GM12875 (cell line): ENCODE results near the gene SGIP1.

Experiments used
- H3K4me3 ChIP-seq: one replicate; pipeline ENCODE4 v1.5.1; 2011; ENCODE audit warnings: low read depth, low read length, control low read depth
- TF ChIP-seq, protein P1 (sequence below): IDR thresholded peaks from 2 replicates; pipeline ENCODE4 v1.5.1; 2011; ENCODE audit warnings: low read depth, mild to moderate bottlenecking, control low read depth, inconsistent platforms, low read length, moderate library complexity, borderline replicate concordance; ENCODE audit not compliant: insufficient read depth

The SGIP1 gene

DNA sequence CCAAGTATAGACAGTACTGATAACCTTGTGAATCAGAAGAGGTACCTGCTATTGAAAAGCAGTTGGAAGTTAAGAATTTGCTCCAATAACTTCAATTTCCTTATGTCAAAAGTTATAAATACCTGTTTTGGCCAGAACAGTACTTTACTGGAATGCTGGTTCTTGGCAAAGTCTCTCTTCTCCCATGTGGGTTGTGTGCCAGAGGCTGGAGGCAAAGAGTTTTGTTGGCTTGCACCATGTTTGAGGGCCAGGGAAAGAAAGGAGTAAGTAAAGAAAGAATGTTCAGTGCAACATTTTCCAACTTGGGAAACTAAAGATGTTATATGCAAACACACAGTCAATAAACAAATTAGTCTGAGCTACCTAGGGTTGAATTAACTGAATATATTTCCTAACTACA, 151.3 kb downstream of the SGIP1 start:
- no peak overlapping the region for H3K4me3 ChIP-seq
- TF ChIP-seq, protein P1, sequence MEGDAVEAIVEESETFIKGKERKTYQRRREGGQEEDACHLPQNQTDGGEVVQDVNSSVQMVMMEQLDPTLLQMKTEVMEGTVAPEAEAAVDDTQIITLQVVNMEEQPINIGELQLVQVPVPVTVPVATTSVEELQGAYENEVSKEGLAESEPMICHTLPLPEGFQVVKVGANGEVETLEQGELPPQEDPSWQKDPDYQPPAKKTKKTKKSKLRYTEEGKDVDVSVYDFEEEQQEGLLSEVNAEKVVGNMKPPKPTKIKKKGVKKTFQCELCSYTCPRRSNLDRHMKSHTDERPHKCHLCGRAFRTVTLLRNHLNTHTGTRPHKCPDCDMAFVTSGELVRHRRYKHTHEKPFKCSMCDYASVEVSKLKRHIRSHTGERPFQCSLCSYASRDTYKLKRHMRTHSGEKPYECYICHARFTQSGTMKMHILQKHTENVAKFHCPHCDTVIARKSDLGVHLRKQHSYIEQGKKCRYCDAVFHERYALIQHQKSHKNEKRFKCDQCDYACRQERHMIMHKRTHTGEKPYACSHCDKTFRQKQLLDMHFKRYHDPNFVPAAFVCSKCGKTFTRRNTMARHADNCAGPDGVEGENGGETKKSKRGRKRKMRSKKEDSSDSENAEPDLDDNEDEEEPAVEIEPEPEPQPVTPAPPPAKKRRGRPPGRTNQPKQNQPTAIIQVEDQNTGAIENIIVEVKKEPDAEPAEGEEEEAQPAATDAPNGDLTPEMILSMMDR: no peak

DNA sequence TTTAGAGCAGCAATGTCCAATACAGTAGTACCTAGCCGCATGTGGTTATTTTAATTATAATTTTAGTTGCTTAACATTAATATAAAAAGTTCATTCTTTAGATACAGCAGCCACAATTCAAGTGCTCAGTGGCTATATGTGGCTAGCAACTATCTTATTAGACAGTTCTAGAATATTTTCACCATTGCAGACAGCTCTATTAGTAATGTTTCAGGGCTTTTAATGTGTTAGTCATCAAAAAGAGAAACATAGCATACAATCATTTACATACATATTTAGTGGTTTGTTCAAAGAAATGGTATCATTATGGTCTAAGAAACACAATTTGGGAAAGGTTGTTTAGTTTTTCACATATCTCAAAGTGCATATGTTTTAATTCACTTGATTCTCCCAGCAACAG, 151.7 kb downstream of the SGIP1 start:
- TF ChIP-seq, protein P1: no peak
- no peak overlapping the region for H3K4me3 ChIP-seq

DNA sequence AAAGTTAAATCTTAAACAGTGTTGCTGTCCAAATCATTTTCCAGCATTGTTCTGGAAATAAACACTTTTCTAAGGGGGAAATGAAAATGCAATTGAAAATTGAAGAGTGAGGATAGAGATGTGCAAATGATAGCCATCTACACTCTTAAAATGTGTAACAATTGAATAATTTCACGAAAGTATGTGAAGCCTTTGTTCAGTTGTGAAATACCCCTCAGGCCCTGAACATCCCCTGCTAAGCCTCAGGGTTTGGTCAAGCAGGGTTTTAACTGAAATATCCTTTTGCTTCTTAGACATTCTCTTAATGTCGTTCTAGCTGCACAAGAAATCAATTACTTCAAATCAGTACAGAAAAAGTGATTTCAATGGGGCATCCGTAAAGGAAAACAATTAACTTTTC, 152.5 kb downstream of the SGIP1 start:
- TF ChIP-seq, protein P1: no peak
- H3K4me3 ChIP-seq: no peak overlapping the region

DNA sequence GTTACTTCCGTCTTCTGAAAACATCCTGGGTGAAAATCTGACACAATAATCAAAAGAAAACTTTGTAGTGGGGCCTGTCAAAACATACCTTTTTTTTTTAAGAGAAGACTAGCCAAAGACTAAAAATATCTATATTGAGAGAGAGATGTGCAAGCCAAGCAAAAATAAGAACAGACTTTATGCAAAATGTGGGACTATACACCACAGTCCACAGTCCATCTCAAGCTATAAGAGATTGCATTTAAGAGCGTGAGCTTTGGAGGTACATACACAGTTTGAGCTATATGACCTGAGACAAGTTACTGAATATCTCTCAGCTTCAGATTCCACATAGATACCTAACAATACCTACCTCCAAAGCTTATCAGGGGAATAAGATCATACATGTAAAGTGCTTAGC, 153.4 kb downstream of the SGIP1 start:
- TF ChIP-seq, protein P1: no peak
- H3K4me3 ChIP-seq: no peak overlapping the region

DNA sequence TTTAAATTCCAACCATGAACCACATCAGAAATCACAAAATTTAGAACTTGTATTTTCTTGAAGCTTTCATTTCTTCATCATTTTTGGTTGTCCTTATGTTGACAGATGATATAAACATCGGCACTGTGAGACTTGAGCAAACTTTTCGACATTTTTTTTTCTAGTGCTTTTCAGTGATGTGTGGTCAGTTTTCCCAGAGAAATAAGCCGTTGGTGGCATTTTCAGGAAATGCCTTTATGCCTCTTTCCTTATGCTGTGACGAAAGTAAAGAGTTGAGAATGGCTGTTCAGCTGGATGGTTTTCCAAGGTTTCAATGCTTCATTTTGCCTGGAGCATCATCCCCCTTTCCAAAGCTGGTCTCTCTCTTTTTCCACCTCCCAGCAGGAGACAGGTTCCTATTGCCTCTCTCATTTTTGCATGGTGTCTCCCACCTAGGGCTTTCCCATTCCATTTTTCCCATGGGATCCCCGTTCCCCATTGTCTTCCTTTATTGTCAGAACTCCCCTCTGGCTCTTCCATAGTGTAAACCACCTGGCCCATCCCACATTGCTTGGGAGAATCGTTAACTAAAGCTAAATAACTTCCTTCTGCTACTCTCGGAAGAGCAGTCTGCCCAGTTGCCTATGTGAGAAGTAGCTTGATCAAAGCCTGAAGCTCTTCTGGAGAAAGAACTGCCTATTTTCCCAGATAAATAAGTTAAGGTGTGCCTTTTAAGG, 156.9 kb downstream of the SGIP1 start:
- TF ChIP-seq, protein P1: no peak
- no peak overlapping the region for H3K4me3 ChIP-seq

DNA sequence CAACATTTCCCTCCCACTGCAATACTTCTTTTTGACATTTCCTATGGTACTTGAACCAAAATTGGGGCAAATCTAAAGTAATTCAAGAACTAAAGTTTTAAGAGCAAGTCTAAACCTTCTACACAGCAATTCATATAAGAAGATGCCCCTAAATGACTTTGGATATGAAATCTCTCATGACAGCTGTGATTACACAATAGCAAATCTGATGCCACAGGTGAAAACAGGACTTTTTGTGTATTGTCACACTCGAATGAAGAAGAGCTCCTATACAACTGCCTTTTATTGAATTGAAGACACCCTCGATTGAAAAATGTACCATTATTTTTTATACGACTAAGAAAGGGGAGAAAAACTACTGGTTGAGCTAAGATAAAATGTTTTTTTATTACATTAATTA, 158.7 kb downstream of the SGIP1 start:
- no peak overlapping the region for H3K4me3 ChIP-seq
- TF ChIP-seq, protein P1: no peak

DNA sequence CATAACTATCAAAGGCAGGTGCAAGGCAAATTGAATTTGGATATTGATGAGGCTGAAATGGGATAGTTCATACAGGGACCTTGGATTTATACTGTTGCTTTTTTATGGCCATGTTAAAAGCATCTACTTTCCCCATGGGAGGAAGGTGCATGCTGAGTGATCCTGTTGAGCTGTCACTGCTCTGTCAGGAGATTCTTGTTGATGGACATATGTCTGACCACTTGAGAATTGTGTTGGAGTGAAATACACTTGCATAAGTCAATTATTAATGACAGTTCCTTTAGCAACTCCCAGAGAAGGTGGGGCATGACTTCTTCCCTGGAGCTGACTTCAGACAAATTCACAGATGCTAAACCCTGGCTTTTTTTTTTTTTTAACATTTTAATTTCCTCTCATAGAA, 159.9 kb downstream of the SGIP1 start:
- TF ChIP-seq, protein P1: no peak
- no peak overlapping the region for H3K4me3 ChIP-seq
